HG02870 (cell line): ENCODE measurements around the gene CDC42BPA.

Experiments
- ATAC-seq: cut with Tn5 transposase; IDR thresholded peaks from one replicate; pipeline ENCODE4 v1.9.1; 2021; ENCODE audit warnings: mild to moderate bottlenecking, moderate library complexity; ENCODE audit not compliant: unreplicated experiment

Gene CDC42BPA

DNA sequence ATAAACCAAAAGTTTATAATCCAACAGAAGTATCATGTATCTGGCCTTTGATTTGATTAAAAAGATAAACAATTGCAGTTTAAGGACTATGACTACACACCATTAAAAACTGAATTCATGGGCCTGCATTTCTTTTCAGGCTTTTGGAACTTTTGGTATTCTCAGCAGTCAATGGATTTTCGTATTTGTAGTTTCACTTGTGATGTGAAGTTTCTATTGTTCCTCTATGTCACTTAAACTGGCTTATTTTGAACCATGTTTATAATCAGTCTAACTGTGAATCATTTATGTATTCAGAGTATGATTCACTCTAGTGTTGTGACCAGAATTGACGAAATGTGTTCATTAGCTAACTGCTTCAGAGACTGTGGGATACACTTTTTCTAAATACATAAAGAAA lies 245.3 kb downstream of the CDC42BPA start:
- no peak for ATAC-seq

DNA sequence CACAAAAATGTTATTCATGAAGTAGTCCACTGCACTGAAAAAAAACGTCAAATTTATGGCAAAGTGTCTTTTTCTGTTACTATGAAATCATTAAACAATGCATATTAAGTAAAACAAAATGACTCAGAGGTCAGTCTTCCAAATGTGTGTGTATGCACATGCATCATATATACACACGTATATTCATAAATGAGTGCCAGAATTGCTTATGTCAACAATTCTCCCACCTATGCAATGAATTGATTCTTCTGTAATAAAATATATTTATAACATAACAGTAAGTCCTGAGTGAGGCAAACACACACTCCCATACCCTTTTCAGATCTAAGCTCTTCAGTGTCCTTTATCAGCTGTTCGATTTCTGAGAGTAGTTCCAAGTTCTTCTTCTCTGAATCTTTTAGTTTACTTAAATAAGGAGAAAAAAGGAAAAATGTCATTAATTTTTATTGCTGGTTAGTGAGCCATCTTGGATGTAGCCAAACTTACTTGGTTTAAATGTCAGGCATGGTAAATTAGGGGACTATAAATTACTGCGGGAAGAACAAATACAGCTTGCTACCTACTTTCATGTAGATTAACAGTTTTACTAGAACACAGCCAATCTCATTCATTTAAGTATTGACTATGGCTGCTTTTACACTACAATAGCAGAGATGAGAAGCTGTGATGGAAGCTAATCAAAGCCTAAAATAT lies 246.3 kb downstream of the CDC42BPA start:
- ATAC-seq, result no peak

DNA sequence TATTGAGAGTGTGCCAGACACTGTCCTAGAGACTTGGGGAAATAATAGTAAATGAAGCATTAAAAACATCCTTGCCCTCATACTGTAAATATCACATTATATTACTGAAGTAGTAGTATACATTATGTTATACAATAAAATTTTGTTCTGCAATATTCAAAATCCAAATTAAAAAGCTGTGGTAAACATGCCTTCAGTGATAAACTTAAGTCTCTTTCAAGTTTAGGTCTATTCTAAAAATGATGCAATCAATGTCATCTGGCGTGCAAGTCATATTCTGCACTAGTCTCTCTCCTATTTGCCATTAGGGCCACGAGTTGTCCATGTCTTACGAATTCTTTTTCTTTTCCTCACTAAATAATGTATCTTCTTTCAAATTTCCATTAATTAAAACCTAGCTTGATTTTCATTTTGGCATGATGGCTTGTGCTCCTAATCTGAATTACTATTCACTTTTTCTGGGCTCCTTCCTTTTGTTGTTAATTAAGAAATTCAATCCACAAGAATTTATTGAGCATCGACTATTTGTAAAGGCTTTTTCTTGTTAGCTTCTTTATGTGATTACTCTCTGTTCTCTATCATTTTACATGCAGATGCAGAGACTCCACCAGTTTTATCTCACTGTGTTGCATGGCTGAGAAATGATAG lies 247.5 kb downstream of the CDC42BPA start:
- ATAC-seq, result no peak

- no peak for ATAC-seq
Measured at GRCh38 chr1:227069490-227069889, 248.8 kb downstream of the CDC42BPA start.

- ATAC-seq, result no peak
Measured at GRCh38 chr1:227068883-227069282, 249.4 kb downstream of the CDC42BPA start.

- no peak for ATAC-seq
Measured at GRCh38 chr1:227066999-227067398, 251.3 kb downstream of the CDC42BPA start.

GRCh38 chr1:227065311-227065710 lies 253.0 kb downstream of the CDC42BPA start:
- no peak for ATAC-seq

- no peak for ATAC-seq
Measured at GRCh38 chr1:227062306-227062705, 256.0 kb downstream of the CDC42BPA start.

- no peak for ATAC-seq
Measured at GRCh38 chr1:227059076-227059475, 259.2 kb downstream of the CDC42BPA start.

- no peak for ATAC-seq
Measured at GRCh38 chr1:227058321-227058751, 260.0 kb downstream of the CDC42BPA start.

DNA sequence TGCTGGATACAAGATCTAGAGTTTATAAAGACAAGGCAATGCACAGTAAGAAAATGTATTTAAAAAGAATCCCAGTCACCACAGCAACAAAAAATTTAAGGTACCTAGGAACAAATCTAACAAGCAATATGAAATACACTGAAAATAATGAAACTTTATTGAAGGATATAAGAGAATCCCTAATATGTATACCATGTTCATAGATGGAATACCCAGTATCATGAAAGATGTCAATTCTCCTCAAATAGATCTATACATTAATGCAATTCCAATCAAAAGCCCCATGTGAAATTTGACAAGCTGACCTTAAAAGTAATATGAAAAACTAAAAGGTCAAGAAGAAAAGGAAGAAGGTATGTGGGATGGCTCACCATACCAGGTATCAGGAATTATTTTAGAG lies 269.0 kb downstream of the CDC42BPA start:
- ATAC-seq, result no peak

- ATAC-seq, result no peak
Measured at GRCh38 chr1:227043755-227044154, 274.5 kb downstream of the CDC42BPA start.

GRCh38 chr1:227042292-227042691 lies 276.0 kb downstream of the CDC42BPA start:
- ATAC-seq, result no peak

DNA sequence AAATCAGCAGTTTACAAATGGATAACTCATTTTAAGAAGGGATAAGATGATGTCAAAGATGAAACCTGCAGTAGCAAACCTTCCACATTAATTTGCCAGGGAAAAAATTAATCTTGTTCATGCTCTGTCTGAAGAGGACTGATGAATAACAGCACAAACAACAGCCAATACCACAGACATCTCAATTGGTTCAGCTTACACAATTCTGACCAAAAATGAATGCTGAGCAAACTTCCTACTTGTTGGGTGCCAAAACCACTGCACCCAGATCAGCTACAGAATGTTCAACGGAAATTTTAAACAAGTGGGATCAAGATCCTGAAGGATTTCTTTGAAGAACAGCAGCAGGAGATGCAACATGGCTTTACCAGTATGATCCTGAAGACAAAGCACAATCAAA lies 279.9 kb downstream of the CDC42BPA start:
- ATAC-seq, result no peak

DNA sequence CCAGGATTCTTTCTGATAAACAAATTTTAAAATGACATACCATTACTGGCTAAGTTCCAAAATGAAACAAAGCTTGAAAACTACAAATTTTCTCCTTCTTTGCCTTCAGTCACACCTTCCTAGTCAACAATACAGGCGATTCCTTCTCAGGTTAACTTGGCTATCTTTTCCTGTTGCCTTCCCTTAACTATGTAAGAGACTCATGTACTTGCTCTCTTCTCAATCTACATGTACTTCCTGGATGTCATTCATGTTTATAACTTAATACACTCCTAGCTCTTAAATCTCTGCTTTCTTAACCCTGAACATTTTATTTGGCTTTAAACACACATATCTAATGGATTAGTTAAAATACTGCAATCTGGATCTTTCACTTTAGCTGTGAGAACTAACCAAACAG lies 281.2 kb downstream of the CDC42BPA start:
- no peak for ATAC-seq

GRCh38 chr1:227035316-227035715 lies 283.0 kb downstream of the CDC42BPA start:
- no peak for ATAC-seq

- no peak for ATAC-seq
Measured at GRCh38 chr1:227033880-227034279, 284.4 kb downstream of the CDC42BPA start.

DNA sequence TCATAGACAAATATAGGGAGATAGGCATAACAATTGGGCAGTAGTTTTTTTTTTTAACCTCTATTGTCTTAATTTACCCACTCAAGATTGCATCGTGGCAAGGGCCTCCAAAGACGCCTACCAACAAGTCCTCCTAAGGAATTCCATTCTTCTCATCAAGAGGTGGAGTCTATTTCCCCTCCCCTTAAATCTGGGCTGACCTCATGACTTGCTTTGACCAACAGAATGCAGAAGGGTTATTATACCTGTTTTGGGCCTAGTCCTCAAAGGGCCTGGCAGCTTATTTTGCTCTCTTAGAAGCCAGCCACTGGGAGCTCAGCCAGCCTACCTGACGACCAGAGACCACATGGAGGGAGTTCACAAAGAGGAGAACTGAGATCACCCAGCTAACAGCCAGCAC lies 285.9 kb downstream of the CDC42BPA start:
- ATAC-seq, result no peak

DNA sequence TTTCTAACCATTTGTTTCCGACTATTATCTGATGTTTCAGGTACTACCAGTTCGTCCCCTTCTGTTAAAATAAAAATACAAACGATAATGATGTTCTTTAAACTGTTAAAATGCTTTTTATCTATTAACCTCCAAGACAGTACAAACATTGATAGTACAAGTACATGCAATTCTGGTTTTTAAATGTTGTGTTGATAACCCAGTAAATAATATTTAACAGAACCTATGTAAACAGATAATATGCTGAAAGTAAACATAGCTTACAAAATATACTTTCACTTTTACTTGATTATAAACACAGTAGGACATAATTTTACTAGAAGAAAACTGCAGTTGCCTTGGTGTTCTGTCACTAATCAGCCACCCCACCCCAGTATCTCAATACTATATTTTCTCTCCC lies 301.3 kb downstream of the CDC42BPA start:
- no peak for ATAC-seq

- ATAC-seq, result no peak
Measured at GRCh38 chr1:227010645-227011044, 307.6 kb downstream of the CDC42BPA start.

DNA sequence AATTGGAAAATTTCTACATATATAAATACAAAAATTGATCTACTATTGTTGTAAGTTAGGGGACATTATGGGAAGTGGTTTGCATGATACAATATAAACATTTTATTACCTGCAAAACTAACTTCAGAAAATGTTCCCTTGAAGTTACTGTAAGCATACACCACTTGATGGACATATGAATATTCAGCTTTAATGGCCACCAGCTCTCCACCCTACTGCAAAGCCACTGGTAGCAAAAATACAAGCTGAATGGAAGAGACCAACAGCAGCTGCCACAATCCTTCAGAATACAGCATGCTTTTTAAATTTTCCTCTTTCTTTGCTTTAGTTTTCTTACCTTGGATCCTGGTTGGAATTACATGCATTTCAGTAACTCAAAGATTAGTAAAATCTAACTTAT lies 308.4 kb downstream of the CDC42BPA start:
- no peak for ATAC-seq

DNA sequence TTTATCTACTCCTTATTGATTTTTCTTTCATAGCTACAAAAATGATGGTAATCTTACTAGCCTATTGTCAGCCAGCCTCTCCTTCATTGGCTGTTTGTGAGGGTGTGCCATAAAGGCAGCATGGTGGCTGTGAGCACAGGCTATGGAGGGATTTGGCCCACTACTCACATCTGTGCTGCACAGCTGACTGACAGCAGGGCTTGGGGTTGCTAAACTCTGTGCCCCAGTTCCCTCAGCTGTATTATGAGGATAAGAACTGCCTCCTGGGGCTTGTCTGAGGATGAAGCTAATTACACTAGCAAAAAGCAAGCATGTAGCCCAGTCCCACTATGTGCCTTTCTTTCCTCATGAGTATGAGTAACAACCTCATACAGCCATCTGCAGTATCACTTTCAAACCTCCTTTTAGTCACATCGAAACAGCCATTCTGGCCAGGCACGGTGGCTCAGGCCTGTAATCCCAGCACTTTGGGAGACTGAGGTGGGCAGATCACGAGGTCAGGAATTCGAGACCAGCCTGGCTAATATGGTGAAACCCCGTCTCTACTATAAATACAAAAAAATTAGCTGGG lies 312.0 kb downstream of the CDC42BPA start:
- ATAC-seq, result peak; percentile 72
